HepG2 (cell line): ENCODE data around the gene SND1. TPM values are rescaled to one million over a fixed set of nuclear protein-coding genes. Genes with fewer than 3 reads are reported as not detected.

Source experiments
- ATAC-seq: fragments of 200-7000 bp; cut with Tn5 transposase; 3 replicates; pipeline ENCODE4 v1.9.1; 2020; ENCODE audit warnings: mild to moderate bottlenecking, moderate library complexity
- BruUV-seq: library from RNA; stranded (reverse); fragments of 400-500 nt; replicated peaks from 2 replicates; lab custom pipeline; 2021; lab: Mats Ljungman, UMichigan
- CTCF ChIA-PET: fragments of 300-600 bp; formaldehyde crosslinking; extraction: SDS; loops from one replicate; lab custom pipeline; 2021; ENCODE audit warnings: low total read pairs, inconsistent platforms, low intra/inter-chr PET ratio; lab: Yijun Ruan, JAX
- POLR2A ChIA-PET: fragments of 350-600 bp; sonication (Branson Sonifier 250); formaldehyde crosslinking; loops from one replicate; lab custom pipeline; 2020; ENCODE audit warnings: antibody characterized with exemption, inconsistent platforms; lab: Yijun Ruan, JAX
- DNase-seq: peaks from one replicate; pipeline ENCODE4 v3.0.0-alpha.2; 2015; ENCODE audit warnings: low spot score
- FAIRE-seq: peaks from 3 replicates; lab custom pipeline; 2011; peaks lifted over from hg19 to GRCh38; lab: Jason Lieb, UNC
- H2AFZ ChIP-seq: one replicate; pipeline ENCODE4 v1.6.1; 2011; ENCODE audit warnings: low read length, inconsistent platforms
- H3K27ac ChIP-seq: fragments of 300-600 bp; 3 replicates; pipeline ENCODE4 v1.8.0; 2011; ENCODE audit warnings: mixed run types, mild to moderate bottlenecking, mixed read lengths, low read length, inconsistent platforms; ENCODE audit not compliant: insufficient read depth; ENCODE audit errors: extremely low read length
- H3K27me3 ChIP-seq, 2 experiments: fragments of 200-600 bp in 1 of 2; 2 replicates in 1 of 2; 3 replicates in 1 of 2; pipeline versions ENCODE4 v1.6.0 to v1.8.0; 2011; ENCODE audit warnings: low read length in 2 of 2, mild to moderate bottlenecking in 2 of 2, moderate library complexity in 2 of 2, inconsistent platforms in 1 of 2; ENCODE audit not compliant: insufficient read depth in 2 of 2, control insufficient read depth in 1 of 2
- H3K36me3 ChIP-seq, 2 experiments: fragments of 200-600 bp in 1 of 2; replicated peaks in 1 of 2; 2 replicates in 1 of 2; 3 replicates in 1 of 2; pipeline versions ENCODE4 v1.5.1 to v1.8.0; 2011; ENCODE audit warnings: low read length in 2 of 2, inconsistent platforms in 1 of 2; ENCODE audit not compliant: insufficient read depth in 2 of 2, control insufficient read depth in 1 of 2
- H3K4me1 ChIP-seq: 2 replicates; pipeline ENCODE4 v1.5.1; 2012; ENCODE audit warnings: low read length, inconsistent platforms; ENCODE audit not compliant: insufficient read depth
- H3K4me2 ChIP-seq: 2 replicates; pipeline ENCODE4 v1.6.0; 2011; ENCODE audit warnings: low read depth, low read length, inconsistent platforms
- H3K4me3 ChIP-seq, 3 experiments: fragments of 200-600 bp in 1 of 3; sonication (generic), shearing (Covaris generic) in 1 of 3; replicated peaks in 1 of 3; 2 replicates each; pipeline ENCODE4 v1.5.1; 2011 to 2016; ENCODE audit warnings: low read length in 3 of 3, inconsistent platforms in 2 of 3, low read depth in 2 of 3, mild to moderate bottlenecking in 2 of 3, control low read depth in 1 of 3, mixed read lengths in 1 of 3; ENCODE audit not compliant: insufficient read depth in 1 of 3
- H3K79me2 ChIP-seq: one replicate; pipeline ENCODE4 v1.6.1; 2011; ENCODE audit warnings: low read length, inconsistent platforms; ENCODE audit not compliant: insufficient read depth
- H3K9ac ChIP-seq: 2 replicates; pipeline ENCODE4 v1.6.0; 2011; ENCODE audit warnings: mild to moderate bottlenecking, low read depth, low read length, inconsistent platforms; ENCODE audit not compliant: insufficient read depth
- H3K9me3 ChIP-seq: 2 replicates; pipeline ENCODE4 v1.5.1; 2012; ENCODE audit warnings: mild to moderate bottlenecking, low read length
- H4K20me1 ChIP-seq: 2 replicates; pipeline ENCODE4 v1.6.0; 2011; ENCODE audit warnings: inconsistent platforms, mild to moderate bottlenecking, low read length, moderate library complexity; ENCODE audit not compliant: insufficient read depth
- ETV6 ChIP-seq: sonication (generic); formaldehyde crosslinking; conservative IDR thresholded peaks from 2 replicates; pipeline ENCODE4 v1.4.0; 2020; ENCODE audit warnings: missing genetic modification reagents
- GABPB1 ChIP-seq: IDR thresholded peaks from 2 replicates; pipeline ENCODE4 v1.6.1; 2016; ENCODE audit warnings: mild to moderate bottlenecking, missing genetic modification reagents, moderate library complexity, missing compliant biosample characterization
- HDAC1 ChIP-seq: sonication (generic); formaldehyde crosslinking; IDR thresholded peaks from 2 replicates; pipeline ENCODE4 v1.5.1; 2020; ENCODE audit warnings: mild to moderate bottlenecking, missing genetic modification reagents
- HDAC6 ChIP-seq: fragments of 200-600 bp; sonication (generic); IDR thresholded peaks from 2 replicates; pipeline ENCODE4 v1.7.0; 2017; ENCODE audit warnings: mild to moderate bottlenecking, antibody characterized with exemption, low read length, low read depth
- MAZ ChIP-seq, 2 experiments: sonication (generic) in 1 of 2; formaldehyde crosslinking in 1 of 2; IDR thresholded peaks; 2 replicates each; pipeline versions ENCODE4 v1.5.0 to v1.6.1; 2012 to 2020; ENCODE audit warnings: low read depth in 2 of 2, mild to moderate bottlenecking in 2 of 2, borderline replicate concordance in 1 of 2, improper control_type of control experiment in 1 of 2, low read length in 1 of 2, missing genetic modification reagents in 1 of 2, moderate library complexity in 1 of 2
- REXO4 ChIP-seq: sonication (generic); formaldehyde crosslinking; IDR thresholded peaks from 2 replicates; pipeline ENCODE4 v1.8.0; 2022; ENCODE audit warnings: missing genetic modification reagents, mild to moderate bottlenecking, borderline replicate concordance
- TCF12 ChIP-seq, 2 experiments: fragments of 450-650 bp in 1 of 2; sonication (generic) in 1 of 2; formaldehyde crosslinking in 1 of 2; IDR thresholded peaks; 2 replicates each; pipeline versions ENCODE4 v1.6.1 to v1.8.0; 2017 to 2022; ENCODE audit warnings: antibody characterized with exemption in 1 of 2, mild to moderate bottlenecking in 1 of 2, missing genetic modification reagents in 1 of 2, moderate library complexity in 1 of 2
- TEAD3 ChIP-seq: optimal IDR thresholded peaks from 2 replicates; pipeline ENCODE3; 2016; ENCODE audit warnings: borderline replicate concordance
- XBP1 ChIP-seq: sonication (generic); formaldehyde crosslinking; IDR thresholded peaks from 2 replicates; pipeline ENCODE4 v1.5.0; 2020; ENCODE audit warnings: missing genetic modification reagents
- ZBTB7A ChIP-seq: sonication (generic); formaldehyde crosslinking; IDR thresholded peaks from 2 replicates; pipeline ENCODE4 v1.8.0; 2022; ENCODE audit warnings: mild to moderate bottlenecking, missing genetic modification reagents
- ZKSCAN1 ChIP-seq: fragments of 150-350 bp; IDR thresholded peaks from 2 replicates; pipeline ENCODE4 v1.6.1; 2014; ENCODE audit warnings: low read length
- ZNF224 ChIP-seq: sonication (generic); formaldehyde crosslinking; IDR thresholded peaks from 2 replicates; pipeline ENCODE4 v1.5.0; 2020; ENCODE audit warnings: mild to moderate bottlenecking, missing genetic modification reagents
- ZNF557 ChIP-seq: sonication (generic); formaldehyde crosslinking; IDR thresholded peaks from 2 replicates; pipeline ENCODE4 v1.4.0; 2020; ENCODE audit warnings: missing genetic modification reagents
- ZNF746 ChIP-seq: sonication (generic); formaldehyde crosslinking; IDR thresholded peaks from 2 replicates; pipeline ENCODE4 v1.8.0; 2022; ENCODE audit warnings: mild to moderate bottlenecking, missing genetic modification reagents
- ZNF83 ChIP-seq: sonication (generic); formaldehyde crosslinking; IDR thresholded peaks from 2 replicates; pipeline ENCODE4 v1.4.0; 2020; ENCODE audit warnings: missing genetic modification reagents, mild to moderate bottlenecking, borderline replicate concordance
- WGBS: methylation state at CpG from one replicate; pipeline ENCODE4 v1.1.6; 2017; ENCODE audit warnings: low lambda C conversion rate; 5-methylcytosine and 5-hydroxymethylcytosine counted together
- in situ Hi-C: cut with HindIII; loops from 2 replicates; pipeline ENCODE4 v1.10.0; 2017; ENCODE audit warnings: low pct_unique_long_range_greater_than_20kb; ENCODE audit not compliant: extremely low pct_ligation_motif_present
- intact Hi-C: fragments of 100-400 bp; cut with micrococcal nuclease; formaldehyde crosslinking; loops from one replicate; pipeline ENCODE4 v1.10.0; 2022; ENCODE audit not compliant: unreplicated experiment
- polyA plus RNA-seq, 8 experiments: library from polyadenylated mRNA; depleted of rRNA in 3 of 8; stranded (reverse) in 7 of 8; unstranded in 1 of 8; fragments of >200 nt; fragmentation: Illumina TruSeq in 4 of 8; extraction: Trizol in 4 of 8; gene quantifications; 2 replicates each; pipeline versions ENCODE4 v1.2.1 to v1.2.3, GENCODE V29; 2011 to 2016; ENCODE audit warnings: low read depth in 4 of 8, missing spikeins in 1 of 8, mixed read lengths in 1 of 8; ENCODE audit not compliant: insufficient read depth in 1 of 8
- total RNA-seq, 5 experiments: library from RNA; depleted of rRNA; stranded (reverse); fragments of >200 nt; fragmentation: Illumina TruSeq; extraction: Trizol; gene quantifications; 2 replicates each; pipeline ENCODE4 v1.2.3, GENCODE V29; 2016; ENCODE audit warnings: low read depth in 1 of 5
- TF ChIP-seq, protein P1 (sequence below): sonication (generic); formaldehyde crosslinking; IDR thresholded peaks from 2 replicates; pipeline ENCODE4 v1.4.0; 2020; ENCODE audit warnings: mild to moderate bottlenecking, missing genetic modification reagents
- TF ChIP-seq, protein P2 (sequence below): sonication (generic); formaldehyde crosslinking; IDR thresholded peaks from 2 replicates; pipeline ENCODE4 v1.4.0; 2020; ENCODE audit warnings: missing genetic modification reagents
- TF ChIP-seq, protein P3 (sequence below): sonication (generic); formaldehyde crosslinking; IDR thresholded peaks from 2 replicates; pipeline ENCODE4 v1.4.0; 2020; ENCODE audit warnings: mild to moderate bottlenecking, missing genetic modification reagents

Gene SND1
- total and polyA plus RNA-seq, 2 of the 13 experiments (the other 11 are each of a cell fraction or from before 2014, with no cell fraction given): 110 to 182 TPM

DNA sequence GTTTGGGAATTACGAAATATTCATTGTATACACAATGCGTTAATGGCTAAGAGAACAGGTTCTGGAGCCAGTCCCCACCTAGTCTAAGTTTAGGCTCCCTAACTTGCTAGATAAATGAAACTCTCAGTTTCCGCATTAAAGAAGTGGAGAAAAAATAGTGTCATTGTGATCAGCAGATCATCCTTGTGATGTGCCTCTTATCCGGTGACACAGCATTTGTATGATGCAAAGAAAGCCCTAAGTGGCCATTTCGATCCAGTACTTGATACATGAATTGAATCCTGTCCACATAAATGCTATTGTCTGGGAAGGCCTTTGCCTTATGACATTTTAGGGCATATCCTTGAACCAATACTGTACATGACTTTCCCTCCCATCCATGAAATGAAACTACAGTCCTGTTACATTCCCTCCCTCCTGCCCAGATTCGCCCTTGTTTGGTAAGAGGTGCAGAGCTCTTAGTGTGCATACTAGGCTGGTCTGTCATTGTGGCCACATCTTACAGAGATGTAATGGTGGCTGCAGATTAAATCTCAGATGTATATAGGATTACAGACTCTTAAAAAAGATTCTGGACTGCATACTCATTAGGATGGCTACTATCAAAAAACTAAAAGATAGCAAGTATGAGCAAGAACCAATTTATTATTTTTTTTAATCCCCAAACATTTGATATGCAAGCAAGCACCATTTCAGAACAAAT lies 298.4 kb downstream of the SND1 start:
- H3K4me1 ChIP-seq: no peaks in the 10 kb centered on the region
- ATAC-seq (no peak), DNase-seq (no peak), FAIRE-seq (no peak)
- TF ChIP-seq GABPB1 (CRISPR knock-in tag) (no peak), HDAC6 (no peak), ZKSCAN1 (no peak), TCF12 (IDR thresholded peaks at IDR 0.05) (no peak), TCF12 (CRISPR knock-in tag; IDR thresholded peaks at IDR 0.05) (no peak), ZNF83 (no peak), HDAC1 (no peak), MAZ (IDR thresholded peaks at IDR 0.05; ENCODE audit: borderline replicate concordance, low read depth, low read length) (no peak), MAZ (CRISPR knock-in tag; IDR thresholded peaks at IDR 0.05; ENCODE audit: low read depth) (no peak), ZNF557 (CRISPR knock-in tag) (no peak), ETV6 (no peak), TEAD3 (no peak), ZNF224 (no peak), REXO4 (no peak), ZNF746 (no peak), ZBTB7A (CRISPR knock-in tag) (no peak), XBP1 (no peak)
- TF ChIP-seq, protein P1, sequence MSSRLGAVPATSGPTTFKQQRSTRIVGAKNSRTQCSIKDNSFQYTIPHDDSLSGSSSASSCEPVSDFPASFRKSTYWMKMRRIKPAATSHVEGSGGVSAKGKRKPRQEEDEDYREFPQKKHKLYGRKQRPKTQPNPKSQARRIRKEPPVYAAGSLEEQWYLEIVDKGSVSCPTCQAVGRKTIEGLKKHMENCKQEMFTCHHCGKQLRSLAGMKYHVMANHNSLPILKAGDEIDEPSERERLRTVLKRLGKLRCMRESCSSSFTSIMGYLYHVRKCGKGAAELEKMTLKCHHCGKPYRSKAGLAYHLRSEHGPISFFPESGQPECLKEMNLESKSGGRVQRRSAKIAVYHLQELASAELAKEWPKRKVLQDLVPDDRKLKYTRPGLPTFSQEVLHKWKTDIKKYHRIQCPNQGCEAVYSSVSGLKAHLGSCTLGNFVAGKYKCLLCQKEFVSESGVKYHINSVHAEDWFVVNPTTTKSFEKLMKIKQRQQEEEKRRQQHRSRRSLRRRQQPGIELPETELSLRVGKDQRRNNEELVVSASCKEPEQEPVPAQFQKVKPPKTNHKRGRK (CRISPR knock-in tag): no peak
- TF ChIP-seq, protein P2, sequence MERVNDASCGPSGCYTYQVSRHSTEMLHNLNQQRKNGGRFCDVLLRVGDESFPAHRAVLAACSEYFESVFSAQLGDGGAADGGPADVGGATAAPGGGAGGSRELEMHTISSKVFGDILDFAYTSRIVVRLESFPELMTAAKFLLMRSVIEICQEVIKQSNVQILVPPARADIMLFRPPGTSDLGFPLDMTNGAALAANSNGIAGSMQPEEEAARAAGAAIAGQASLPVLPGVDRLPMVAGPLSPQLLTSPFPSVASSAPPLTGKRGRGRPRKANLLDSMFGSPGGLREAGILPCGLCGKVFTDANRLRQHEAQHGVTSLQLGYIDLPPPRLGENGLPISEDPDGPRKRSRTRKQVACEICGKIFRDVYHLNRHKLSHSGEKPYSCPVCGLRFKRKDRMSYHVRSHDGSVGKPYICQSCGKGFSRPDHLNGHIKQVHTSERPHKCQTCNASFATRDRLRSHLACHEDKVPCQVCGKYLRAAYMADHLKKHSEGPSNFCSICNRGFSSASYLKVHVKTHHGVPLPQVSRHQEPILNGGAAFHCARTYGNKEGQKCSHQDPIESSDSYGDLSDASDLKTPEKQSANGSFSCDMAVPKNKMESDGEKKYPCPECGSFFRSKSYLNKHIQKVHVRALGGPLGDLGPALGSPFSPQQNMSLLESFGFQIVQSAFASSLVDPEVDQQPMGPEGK: no peak
- TF ChIP-seq, protein P3, sequence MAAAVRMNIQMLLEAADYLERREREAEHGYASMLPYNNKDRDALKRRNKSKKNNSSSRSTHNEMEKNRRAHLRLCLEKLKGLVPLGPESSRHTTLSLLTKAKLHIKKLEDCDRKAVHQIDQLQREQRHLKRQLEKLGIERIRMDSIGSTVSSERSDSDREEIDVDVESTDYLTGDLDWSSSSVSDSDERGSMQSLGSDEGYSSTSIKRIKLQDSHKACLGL (CRISPR knock-in tag): no peak
- ChIA-PET POLR2A (no interaction called here), CTCF (no interaction called here)
- WGBS: 90% methylated on average over 6 of the region's 6 CpGs
- in situ Hi-C loops: no loop called here
- H3K9me3 ChIP-seq: no peaks in the 10 kb centered on the region
- H3K79me2 ChIP-seq: no peaks in the 10 kb centered on the region
- no peak overlapping the region for H2AFZ ChIP-seq
- H3K4me3 ChIP-seq: no peak overlapping the region
- H3K9ac ChIP-seq: no peak overlapping the region
- H3K27me3 ChIP-seq: no peaks in the 10 kb centered on the region
- peaks cover 5 to 43% of the 10 kb centered on the region in 2 experiments for H3K36me3 ChIP-seq
- no peak overlapping the region for H3K27ac ChIP-seq
- no TSS peak for BruUV-seq
- no peaks in the 10 kb centered on the region for H4K20me1 ChIP-seq
- intact Hi-C loops: no loop called here
- H3K4me2 ChIP-seq: no peak overlapping the region
